Mesendoderm (in vitro differentiated cells): Measurements from ENCODE around the gene GALNT7.

Source experiments
- DNase-seq: peaks from one replicate; pipeline ENCODE4 v3.0.0; 2013
- H2AK5ac ChIP-seq: 2 replicates; pipeline ENCODE4 v1.6.1; 2013; ENCODE audit warnings: low read length, inconsistent platforms
- H2BK120ac ChIP-seq: 2 replicates; pipeline ENCODE4 v1.6.1; 2013; ENCODE audit warnings: low read depth, mild to moderate bottlenecking, low read length, moderate library complexity, mixed read lengths
- H2BK15ac ChIP-seq: replicated peaks from 2 replicates; pipeline ENCODE4 v1.6.1; 2013; ENCODE audit warnings: low read depth, mild to moderate bottlenecking, moderate library complexity
- H2BK5ac ChIP-seq: 2 replicates; pipeline ENCODE4 v1.6.1; 2013; ENCODE audit warnings: low read length, inconsistent platforms
- H3K18ac ChIP-seq: 2 replicates; pipeline ENCODE4 v1.6.1; 2013; ENCODE audit warnings: mild to moderate bottlenecking, low read length, mixed read lengths
- H3K23ac ChIP-seq: one replicate; pipeline ENCODE4 v1.6.1; 2013; ENCODE audit warnings: low read length
- H3K27ac ChIP-seq: 2 replicates; pipeline ENCODE4 v1.5.1; 2013; ENCODE audit warnings: low read depth, mild to moderate bottlenecking, inconsistent platforms, low read length, moderate library complexity
- H3K27me3 ChIP-seq: 2 replicates; pipeline ENCODE4 v1.6.1; 2013; ENCODE audit warnings: low read length, control low read depth, mild to moderate bottlenecking, inconsistent platforms; ENCODE audit not compliant: insufficient read depth, poor library complexity
- H3K36me3 ChIP-seq: 2 replicates; pipeline ENCODE4 v1.6.1; 2013; ENCODE audit warnings: low read length, inconsistent platforms; ENCODE audit not compliant: control insufficient read depth, insufficient read depth
- H3K4ac ChIP-seq: one replicate; pipeline ENCODE4 v1.6.1; 2013; ENCODE audit warnings: low read depth, mild to moderate bottlenecking, low read length, moderate library complexity
- H3K4me1 ChIP-seq: 2 replicates; pipeline ENCODE4 v1.6.1; 2013; ENCODE audit warnings: low read depth, low read length, inconsistent platforms; ENCODE audit not compliant: control insufficient read depth
- H3K4me2 ChIP-seq: 2 replicates; pipeline ENCODE4 v1.6.1; 2013; ENCODE audit warnings: low read length
- H3K4me3 ChIP-seq: 2 replicates; pipeline ENCODE4 v1.5.1; 2013; ENCODE audit warnings: mild to moderate bottlenecking, low read length
- H3K56ac ChIP-seq: one replicate; pipeline ENCODE4 v1.6.1; 2013; ENCODE audit warnings: low read length
- H3K79me1 ChIP-seq: 2 replicates; pipeline ENCODE4 v1.6.1; 2013; ENCODE audit warnings: low read length, inconsistent platforms
- H3K79me2 ChIP-seq: 2 replicates; pipeline ENCODE4 v1.6.1; 2013; ENCODE audit warnings: mild to moderate bottlenecking, low read length; ENCODE audit not compliant: control insufficient read depth, insufficient read depth
- H3K9ac ChIP-seq: 2 replicates; pipeline ENCODE4 v1.6.1; 2013; ENCODE audit warnings: low read length, inconsistent platforms
- H4K5ac ChIP-seq: one replicate; pipeline ENCODE4 v1.6.1; 2013; ENCODE audit warnings: low read length
- H4K8ac ChIP-seq: one replicate; pipeline ENCODE4 v1.6.1; 2013; ENCODE audit warnings: low read depth, mild to moderate bottlenecking, control low read depth, low read length, moderate library complexity
- WGBS: extraction: QIAGEN DNeasy Blood & Tissue Kit; methylation state at CpG from one replicate; pipeline ENCODE4 v1.1.7; 2013; ENCODE audit warnings: low lambda C conversion rate, missing lambda C conversion rate; ENCODE audit not compliant: insufficient coverage; ENCODE audit errors: extremely low coverage; 5-methylcytosine and 5-hydroxymethylcytosine counted together

Gene GALNT7

DNA sequence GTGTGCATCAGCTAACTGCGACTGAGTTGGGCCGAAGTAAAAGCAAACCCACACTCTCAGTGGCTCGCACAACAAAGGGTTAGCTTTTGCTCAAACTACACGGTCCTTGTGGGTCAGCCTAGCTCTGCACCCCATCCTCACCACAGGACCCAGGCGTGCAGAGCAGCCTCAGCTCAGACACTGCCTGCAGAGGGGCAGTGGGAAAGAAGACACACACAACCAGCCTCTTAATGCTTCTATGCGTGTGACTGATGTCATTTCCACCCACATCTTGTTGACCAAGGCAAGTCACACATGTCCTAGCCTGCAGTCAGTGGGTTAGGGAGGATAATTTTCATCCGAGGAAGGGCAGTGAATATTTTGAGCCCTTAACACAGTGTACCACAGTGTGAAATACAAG, 125.1 kb downstream of the GALNT7 start:
- Histone ChIP-seq H3K18ac (no peak overlapping the region), H3K4ac (no peak overlapping the region), H3K79me1 (peaks cover 2% of the 10 kb centered on the region), H3K27me3 (no peaks in the 10 kb centered on the region), H3K36me3 (no peaks in the 10 kb centered on the region), H2BK15ac (no peak overlapping the region), H3K23ac (no peak overlapping the region), H4K8ac (no peak overlapping the region), H3K79me2 (no peaks in the 10 kb centered on the region), H4K5ac (no peak overlapping the region), H3K27ac (no peak overlapping the region), H3K4me2 (no peak overlapping the region), H3K4me1 (no peaks in the 10 kb centered on the region), H3K9ac (no peak overlapping the region), H3K56ac (no peak overlapping the region), H3K4me3 (no peak overlapping the region), H2BK5ac (no peak overlapping the region), H2AK5ac (no peak overlapping the region), H2BK120ac (no peak overlapping the region)
- DNase-seq, result no peak
- WGBS, result no CpG with 5 or more reads among the region's 7 CpGs

DNA sequence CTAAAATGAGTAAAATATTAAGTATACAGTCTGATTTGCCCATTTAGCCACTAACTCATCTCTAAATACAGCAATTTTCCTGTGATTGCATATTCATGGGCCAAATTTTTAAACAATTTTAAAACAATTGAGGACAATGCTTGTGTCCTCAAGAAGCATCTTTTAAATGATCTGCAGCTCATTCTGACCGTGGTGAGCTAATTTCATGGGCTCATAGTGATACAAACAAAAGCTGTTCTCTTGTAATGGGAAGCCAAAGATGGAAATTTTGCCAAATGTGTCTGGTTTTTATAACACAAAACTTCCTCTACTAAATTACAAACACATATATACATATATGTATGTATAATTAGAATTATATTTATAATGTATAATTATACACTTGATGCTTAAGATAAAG, 125.8 kb downstream of the GALNT7 start:
- Histone ChIP-seq H4K8ac (no peak overlapping the region), H2BK5ac (no peak overlapping the region), H3K79me1 (peaks cover 2% of the 10 kb centered on the region), H3K56ac (no peak overlapping the region), H2AK5ac (no peak overlapping the region), H3K4ac (no peak overlapping the region), H3K4me1 (no peaks in the 10 kb centered on the region), H3K27me3 (no peaks in the 10 kb centered on the region), H3K18ac (no peak overlapping the region), H2BK120ac (no peak overlapping the region), H2BK15ac (no peak overlapping the region), H3K23ac (no peak overlapping the region), H3K4me3 (no peak overlapping the region), H3K9ac (no peak overlapping the region), H3K36me3 (no peaks in the 10 kb centered on the region), H3K4me2 (no peak overlapping the region), H3K79me2 (no peaks in the 10 kb centered on the region), H3K27ac (no peak overlapping the region), H4K5ac (no peak overlapping the region)
- WGBS, result no CpG with 5 or more reads among the region's 1 CpG
- DNase-seq, result no peak

DNA sequence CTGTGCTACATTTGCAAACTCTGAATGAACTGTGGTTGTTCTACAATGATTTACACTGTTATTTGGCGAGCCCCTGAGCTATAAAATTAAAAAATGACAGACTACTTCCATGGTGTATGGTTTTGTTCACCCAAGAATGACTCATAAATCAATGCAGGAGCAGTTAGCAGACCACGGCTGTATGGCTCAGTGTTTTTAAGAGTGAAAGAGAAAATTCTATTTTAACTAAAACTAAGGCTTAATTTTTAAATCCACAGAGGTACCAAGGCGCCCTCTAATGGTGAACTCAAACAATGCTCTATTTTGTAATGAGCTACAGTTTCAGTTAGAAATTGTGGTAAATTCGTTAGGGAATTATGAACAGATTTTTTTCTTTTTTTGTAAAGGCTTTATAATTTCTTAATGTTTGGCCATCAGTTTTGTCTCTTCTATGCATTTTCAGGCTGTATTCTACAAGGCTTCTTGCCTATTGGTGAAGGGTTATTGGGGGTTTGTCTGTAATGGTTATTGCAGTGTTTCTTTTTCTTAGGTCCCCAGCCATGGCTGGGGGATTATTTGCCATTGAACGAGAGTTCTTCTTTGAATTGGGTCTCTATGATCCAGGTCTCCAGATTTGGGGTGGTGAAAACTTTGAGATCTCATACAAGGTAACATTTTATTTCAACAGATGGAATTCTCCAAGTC, 133.0 kb downstream of the GALNT7 start:
- Histone ChIP-seq H3K79me1 (no peaks in the 10 kb centered on the region), H3K9ac (no peak overlapping the region), H3K27me3 (no peaks in the 10 kb centered on the region), H2BK120ac (no peak overlapping the region), H3K27ac (no peak overlapping the region), H3K79me2 (no peaks in the 10 kb centered on the region), H3K23ac (no peak overlapping the region), H3K4ac (no peak overlapping the region), H3K4me2 (no peak overlapping the region), H3K36me3 (no peaks in the 10 kb centered on the region), H4K8ac (no peak overlapping the region), H3K4me1 (no peaks in the 10 kb centered on the region), H3K56ac (peak overlapping the region; percentile 6), H2BK5ac (no peak overlapping the region), H3K18ac (no peak overlapping the region), H4K5ac (no peak overlapping the region), H3K4me3 (no peak overlapping the region), H2AK5ac (no peak overlapping the region), H2BK15ac (no peak overlapping the region)
- peak; percentile 13 for DNase-seq
- WGBS, result no CpG with 5 or more reads among the region's 5 CpGs

DNA sequence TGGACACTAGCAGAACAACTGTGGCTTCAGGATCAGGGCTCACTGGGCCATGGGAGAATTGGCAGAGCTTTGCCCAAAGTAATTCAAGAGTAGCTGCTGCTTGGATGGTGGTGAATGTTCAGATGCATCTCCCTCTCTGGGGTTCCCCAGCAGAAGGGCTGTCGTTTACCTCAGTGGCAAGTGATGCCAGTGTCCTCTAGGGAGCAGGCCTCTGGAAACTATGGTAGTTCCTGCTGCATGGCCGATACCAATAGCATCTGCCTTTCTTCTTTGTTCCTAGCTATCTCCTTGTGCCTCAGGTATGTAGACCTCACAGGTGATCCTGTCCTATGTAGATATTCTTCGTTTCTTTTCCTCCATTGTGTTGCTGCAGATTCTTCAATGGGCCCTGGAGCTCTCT, 139.2 kb downstream of the GALNT7 start:
- Histone ChIP-seq H3K4ac (no peak overlapping the region), H3K79me2 (no peaks in the 10 kb centered on the region), H4K5ac (no peak overlapping the region), H3K56ac (no peak overlapping the region), H3K4me1 (no peaks in the 10 kb centered on the region), H3K27ac (no peak overlapping the region), H3K79me1 (no peaks in the 10 kb centered on the region), H3K4me3 (no peak overlapping the region), H3K9ac (no peak overlapping the region), H3K36me3 (no peaks in the 10 kb centered on the region), H3K27me3 (no peaks in the 10 kb centered on the region), H3K4me2 (no peak overlapping the region), H4K8ac (no peak overlapping the region), H2BK15ac (no peak overlapping the region), H2BK120ac (no peak overlapping the region), H3K18ac (no peak overlapping the region), H2AK5ac (no peak overlapping the region), H3K23ac (no peak overlapping the region), H2BK5ac (no peak overlapping the region)
- no CpG with 5 or more reads among the region's 3 CpGs for WGBS
- no peak for DNase-seq

DNA sequence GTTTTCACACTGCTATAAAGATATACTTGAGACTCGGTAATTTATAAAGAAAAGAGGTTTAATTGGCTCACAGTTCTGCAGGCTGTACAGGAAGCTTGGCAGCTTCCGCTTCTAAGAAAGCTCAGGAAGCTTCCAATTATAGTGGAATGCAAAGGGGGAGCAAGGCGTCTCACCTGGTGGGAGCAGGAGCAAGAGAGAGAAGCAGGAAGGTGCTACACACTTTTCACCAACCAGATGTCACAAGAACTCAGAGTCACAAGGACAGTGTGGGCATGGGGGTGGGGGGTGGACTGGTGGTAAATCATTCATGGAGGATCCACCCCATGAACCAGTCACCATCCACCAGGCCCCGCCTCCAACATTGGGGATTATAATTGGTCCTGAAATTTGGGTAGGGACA, 142.8 kb downstream of the GALNT7 start:
- Histone ChIP-seq H2BK120ac (no peak overlapping the region), H3K36me3 (no peaks in the 10 kb centered on the region), H3K23ac (no peak overlapping the region), H3K9ac (no peak overlapping the region), H3K4me1 (no peaks in the 10 kb centered on the region), H4K5ac (no peak overlapping the region), H3K4me2 (no peak overlapping the region), H3K79me1 (no peaks in the 10 kb centered on the region), H3K27ac (no peak overlapping the region), H4K8ac (no peak overlapping the region), H3K4ac (no peak overlapping the region), H3K56ac (no peak overlapping the region), H3K27me3 (no peaks in the 10 kb centered on the region), H3K18ac (no peak overlapping the region), H2BK15ac (no peak overlapping the region), H2AK5ac (no peak overlapping the region), H3K79me2 (no peaks in the 10 kb centered on the region), H3K4me3 (no peak overlapping the region), H2BK5ac (no peak overlapping the region)
- no CpG with 5 or more reads among the region's 4 CpGs for WGBS
- DNase-seq, result peak; percentile 16

DNA sequence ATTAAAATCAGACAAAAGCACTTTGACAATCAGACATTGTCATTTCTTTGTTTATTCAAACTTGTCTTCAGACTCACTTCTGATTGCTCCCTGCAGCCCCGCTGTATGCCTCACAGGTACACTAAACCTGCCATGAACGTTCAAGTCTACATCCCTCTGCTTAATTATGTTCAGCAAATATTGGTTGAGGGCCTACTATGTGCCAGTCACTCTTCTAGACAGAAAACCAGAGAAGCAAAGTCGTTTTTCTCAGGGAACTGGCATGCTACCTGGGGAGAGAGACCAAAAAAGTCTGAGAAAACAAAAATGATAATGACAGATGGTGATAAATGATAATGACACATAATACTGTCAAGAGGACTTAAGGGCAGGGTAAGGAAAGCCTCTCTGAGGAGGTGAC, 146.1 kb downstream of the GALNT7 start:
- H3K56ac ChIP-seq, result no peak overlapping the region

More for the DNA sequence above, 146.1 kb downstream of the GALNT7 start:
- Histone ChIP-seq H3K4ac (no peak overlapping the region), H3K36me3 (no peaks in the 10 kb centered on the region), H3K4me1 (no peaks in the 10 kb centered on the region), H3K4me2 (no peak overlapping the region), H3K18ac (no peak overlapping the region), H3K79me1 (no peaks in the 10 kb centered on the region), H4K8ac (no peak overlapping the region), H3K4me3 (no peak overlapping the region), H3K9ac (no peak overlapping the region), H2BK15ac (no peak overlapping the region), H3K23ac (no peak overlapping the region), H2BK120ac (no peak overlapping the region), H2BK5ac (no peak overlapping the region), H3K27me3 (no peaks in the 10 kb centered on the region), H2AK5ac (no peak overlapping the region), H4K5ac (no peak overlapping the region), H3K27ac (no peak overlapping the region), H3K79me2 (no peaks in the 10 kb centered on the region)
- no peak for DNase-seq
- no CpG with 5 or more reads among the region's 3 CpGs for WGBS
